Stimulated activated CD8-positive, alpha-beta memory T cell treated with anti-CD3 and anti-CD28 coated beads, Interleukin-15, amount 100 ng/mL, for 1 hour (primary cell): ENCODE data around the gene GRPEL1.
"Not testable (repeated sequence)": the region's sequence is repeated elsewhere in the genome, so short reads cannot be mapped to it uniquely, and the experiment has no call there.

Experiments
- DNase-seq: peaks from one replicate; pipeline ENCODE4 v3.0.0-alpha.2; 2020; ENCODE audit warnings: low read depth

The GRPEL1 gene

DNA sequence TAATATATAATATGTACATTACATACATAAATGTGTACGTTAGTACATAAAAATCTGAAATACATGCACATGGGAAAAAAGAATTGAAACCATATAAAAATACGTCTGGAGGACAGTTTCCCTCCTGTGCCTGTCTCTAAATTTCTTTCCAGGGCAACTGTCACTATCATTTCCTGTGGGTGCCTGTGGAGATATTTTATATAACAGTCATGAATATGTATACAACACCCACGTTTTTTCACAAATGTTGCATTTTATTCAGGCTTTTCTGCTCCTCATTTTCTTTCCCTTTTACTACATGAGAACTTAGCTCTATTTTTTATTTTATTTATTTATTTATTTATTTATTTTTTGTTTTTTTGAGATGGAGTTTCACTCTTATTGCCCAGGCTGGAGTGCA lies 24.2 kb upstream of the GRPEL1 start:
- no peak for DNase-seq

DNA sequence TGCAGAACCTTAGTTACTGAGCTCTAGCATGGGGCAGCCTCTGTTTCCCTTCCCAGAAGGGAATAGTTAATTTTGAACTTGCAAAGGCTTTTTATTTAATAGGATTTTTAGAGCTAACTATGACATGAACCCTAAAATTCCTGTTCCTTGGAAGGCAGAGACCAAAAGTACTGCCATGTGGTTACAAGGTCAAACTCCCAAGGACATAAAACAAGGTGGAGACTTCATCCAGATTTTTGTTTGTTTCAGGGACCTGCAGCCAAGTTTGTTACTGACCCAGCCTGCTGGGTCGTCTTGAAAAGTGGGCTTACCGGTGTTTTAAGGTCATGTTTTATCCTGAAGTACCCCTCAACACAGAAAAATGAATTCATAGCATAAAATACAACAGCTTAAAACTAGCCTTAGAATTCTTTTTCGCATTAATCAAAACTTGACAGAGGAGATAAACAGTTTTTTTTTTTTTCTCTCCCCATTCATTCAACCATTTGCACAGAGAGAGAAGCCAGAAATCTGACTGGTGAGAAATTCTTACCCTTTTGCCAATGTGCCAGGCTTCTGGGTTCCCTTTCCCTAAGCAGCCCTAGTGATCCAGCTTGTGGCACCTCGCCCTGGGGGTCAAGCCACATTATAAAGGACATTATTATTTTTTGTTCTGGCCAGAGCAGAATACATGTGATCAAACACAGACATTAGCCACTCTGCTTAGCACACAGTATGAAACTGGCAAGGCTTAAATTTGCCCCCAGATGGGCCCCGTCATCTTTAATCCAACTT lies 21.5 kb upstream of the GRPEL1 start:
- no peak for DNase-seq

DNA sequence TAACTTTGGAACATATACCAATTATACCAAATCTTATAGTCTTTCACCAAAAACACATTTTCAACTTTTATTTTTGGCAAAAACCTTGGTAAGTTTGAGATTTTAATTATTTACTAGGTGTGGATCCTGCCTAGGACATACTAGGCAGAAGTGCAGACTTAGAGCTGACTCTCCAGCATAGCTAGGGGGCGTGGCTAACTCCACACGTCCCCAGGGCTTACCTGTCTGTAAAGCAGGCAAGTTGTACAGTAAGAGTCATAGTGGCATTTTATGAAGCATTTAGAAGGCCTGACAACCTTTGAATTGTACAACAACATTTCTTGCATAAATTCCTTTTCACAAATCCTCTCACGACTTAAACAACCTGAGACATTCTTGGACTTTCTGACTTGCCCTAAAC lies 19.2 kb upstream of the GRPEL1 start:
- no peak for DNase-seq

DNA sequence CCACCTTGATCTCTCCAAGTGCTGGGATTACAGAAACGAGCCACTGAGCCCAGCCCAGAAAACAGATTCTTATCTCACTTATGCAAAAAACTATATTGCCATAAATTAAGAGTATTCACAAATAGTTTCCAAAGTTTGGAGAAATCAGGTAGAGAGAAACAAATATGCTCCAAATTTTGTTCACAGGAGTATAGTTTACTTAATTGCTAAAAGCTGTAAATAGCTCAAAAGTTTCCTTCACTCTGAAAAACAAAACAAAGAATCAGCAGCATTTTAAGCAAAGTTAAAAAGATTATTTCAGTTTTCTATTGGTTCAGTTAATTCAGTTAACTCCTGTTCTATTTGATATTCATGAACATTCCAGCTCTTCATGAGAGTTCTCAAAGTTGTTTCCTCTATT lies 18.5 kb upstream of the GRPEL1 start:
- DNase-seq = no peak

DNA sequence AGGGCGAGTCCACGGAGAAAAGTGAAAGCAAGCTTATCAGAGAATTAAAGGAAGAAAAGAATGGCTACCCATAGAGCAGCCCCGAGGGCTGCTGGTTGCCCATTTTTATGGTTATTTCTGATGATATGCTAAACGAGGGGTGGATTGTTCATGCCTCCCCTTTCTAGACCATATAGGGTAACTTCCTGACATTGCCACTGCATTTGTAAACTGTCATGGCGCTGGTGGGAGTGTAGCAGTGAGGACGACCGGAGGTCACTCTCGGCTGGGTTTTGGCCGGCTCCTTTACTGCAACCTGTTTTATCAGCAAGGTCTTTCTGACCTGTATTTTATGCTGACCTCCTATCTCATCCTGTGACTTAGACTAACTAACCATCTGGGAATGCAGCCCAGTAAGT lies 16.7 kb upstream of the GRPEL1 start:
- DNase-seq = not testable (repeated sequence)

DNA sequence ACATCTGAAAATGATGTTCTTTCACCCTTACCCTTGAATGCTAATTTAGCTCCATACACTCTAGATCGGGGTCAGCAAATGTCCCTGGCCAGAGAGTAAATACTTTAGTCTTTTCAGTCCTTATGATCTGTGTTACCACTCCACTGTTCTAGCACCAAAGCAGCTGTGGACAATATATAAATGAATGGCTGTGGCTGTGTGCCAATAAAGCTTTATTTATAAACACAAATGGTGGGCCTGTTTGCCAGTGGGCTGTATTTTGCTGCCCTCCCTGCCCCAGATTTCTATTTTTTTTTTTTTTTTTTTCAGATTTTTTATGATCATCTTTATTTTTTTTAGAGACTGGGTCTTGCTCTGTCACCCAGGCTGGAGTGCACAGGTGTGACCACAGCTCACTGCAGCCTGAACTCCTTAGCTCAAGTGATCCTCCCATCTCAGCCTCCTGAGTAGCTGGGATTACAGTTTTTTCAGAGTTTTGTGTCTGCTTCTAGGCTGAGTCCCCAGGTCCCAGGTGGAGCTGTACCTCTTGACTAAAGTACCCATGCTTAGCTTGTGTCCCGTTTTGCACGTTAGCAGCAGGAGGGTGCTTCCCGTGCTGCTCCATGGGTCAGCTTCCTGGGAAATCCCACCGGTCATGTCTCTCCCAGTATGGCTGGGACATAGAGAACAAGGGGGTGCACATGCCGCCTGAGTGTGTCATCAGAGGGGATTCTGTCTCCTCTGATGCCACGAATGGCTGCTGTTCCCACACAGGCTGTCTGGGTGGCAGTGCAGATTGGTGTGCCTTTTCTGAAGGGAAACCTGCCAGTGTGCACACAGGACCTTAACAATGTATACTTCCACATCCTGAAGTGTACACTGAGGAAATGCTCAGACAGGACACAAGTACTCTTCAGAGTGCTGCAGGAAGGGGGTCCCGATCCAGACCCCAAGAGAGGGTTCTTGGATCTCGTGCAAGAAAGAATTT lies 16.0 kb upstream of the GRPEL1 start:
- DNase-seq = no peak

DNA sequence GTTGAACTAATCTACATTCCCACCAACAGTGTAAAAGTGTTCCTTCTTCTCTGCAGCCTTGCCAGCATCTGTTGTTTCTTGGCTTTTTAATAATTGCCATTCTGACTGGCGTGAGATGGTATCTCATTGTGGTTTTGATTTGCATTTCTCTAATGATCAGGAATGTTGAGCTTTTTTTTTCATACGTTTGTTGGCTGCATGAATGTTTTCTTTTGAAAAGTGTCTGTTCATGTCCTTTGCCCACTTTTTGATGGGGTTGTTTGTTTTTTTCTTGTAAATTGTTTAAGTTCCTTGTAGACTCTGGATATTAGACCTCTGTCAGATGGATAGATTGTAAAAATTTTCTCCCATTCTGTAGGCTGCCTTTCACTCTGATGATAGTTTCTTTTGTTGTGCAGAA lies 12.0 kb upstream of the GRPEL1 start:
- DNase-seq = not testable (repeated sequence)

DNA sequence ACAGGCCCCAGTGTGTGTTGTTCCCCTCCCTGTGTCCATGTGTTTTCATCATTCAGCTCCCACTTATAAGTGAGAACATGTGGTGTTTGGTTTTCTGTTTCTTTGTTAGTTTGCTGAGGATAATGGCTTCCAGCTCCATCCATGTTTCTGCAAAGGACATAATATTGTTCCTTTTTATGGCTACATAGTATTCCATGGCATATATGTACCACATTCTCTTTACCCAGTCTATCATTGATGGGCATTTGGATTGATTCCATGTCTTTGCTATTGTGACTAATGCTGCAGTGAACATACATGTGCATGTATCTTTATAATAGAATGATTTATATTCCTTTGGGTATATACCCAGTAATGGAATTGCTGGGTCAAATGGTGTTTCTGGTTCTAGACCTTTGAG lies 11.6 kb upstream of the GRPEL1 start:
- not testable (repeated sequence) for DNase-seq

DNA sequence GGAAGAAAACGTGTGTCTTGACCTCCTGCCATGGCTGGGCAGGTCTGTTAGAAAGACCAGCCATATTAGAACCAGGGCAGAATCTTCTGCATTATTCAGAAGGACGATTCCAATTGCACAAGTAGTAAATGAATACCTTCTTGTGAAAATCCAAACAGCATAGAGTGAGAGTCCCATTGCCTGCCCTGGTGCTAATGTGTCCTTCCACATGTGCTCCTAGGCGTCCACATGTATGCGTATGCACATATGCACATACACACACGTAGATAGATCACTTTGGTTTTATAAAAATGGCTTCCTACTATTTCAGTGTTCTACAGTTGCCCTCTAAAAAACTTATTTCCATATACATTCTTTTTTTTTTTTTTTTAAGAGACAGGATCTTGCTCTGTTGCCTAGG lies 10.2 kb upstream of the GRPEL1 start:
- no peak for DNase-seq

DNA sequence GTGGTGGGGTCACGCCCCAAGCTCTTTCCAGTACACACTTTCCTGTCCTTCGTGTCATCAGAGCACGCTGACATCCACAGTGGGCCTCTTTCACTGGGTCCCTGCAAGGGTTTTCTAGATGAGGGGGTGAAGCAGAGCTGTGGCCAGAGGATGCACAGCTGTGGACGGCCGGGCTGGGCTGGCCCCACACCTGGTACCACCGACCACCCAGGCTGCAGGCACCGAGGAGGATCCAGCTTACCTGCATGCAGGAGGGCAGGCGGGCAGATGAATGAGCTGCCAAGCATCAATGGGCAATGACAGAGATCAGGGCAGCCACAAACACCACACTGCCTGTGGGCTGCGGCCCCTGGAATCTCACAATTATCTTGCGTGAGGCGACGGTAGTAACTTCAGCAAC lies 9.5 kb upstream of the GRPEL1 start:
- no peak for DNase-seq

DNA sequence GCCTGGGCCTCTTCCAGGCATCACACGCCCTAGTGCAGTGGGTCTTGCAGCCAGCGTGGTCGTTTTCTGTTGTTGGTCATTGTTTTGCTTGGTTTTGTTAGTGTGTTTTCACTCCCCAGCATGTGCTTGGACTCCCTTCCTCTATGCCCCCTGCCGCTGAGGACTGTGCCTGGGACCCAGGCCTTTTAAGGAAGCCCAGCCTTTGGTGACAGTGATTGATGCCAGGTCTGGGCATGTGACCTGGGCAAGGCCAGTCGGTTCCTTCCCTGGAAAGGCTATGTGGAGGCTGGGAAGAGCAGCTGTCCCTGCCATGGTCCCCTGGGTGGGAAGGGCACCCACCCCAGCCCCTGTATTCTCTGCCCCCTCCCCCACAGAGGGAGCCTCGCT lies 8.8 kb upstream of the GRPEL1 start:
- no peak for DNase-seq

DNA sequence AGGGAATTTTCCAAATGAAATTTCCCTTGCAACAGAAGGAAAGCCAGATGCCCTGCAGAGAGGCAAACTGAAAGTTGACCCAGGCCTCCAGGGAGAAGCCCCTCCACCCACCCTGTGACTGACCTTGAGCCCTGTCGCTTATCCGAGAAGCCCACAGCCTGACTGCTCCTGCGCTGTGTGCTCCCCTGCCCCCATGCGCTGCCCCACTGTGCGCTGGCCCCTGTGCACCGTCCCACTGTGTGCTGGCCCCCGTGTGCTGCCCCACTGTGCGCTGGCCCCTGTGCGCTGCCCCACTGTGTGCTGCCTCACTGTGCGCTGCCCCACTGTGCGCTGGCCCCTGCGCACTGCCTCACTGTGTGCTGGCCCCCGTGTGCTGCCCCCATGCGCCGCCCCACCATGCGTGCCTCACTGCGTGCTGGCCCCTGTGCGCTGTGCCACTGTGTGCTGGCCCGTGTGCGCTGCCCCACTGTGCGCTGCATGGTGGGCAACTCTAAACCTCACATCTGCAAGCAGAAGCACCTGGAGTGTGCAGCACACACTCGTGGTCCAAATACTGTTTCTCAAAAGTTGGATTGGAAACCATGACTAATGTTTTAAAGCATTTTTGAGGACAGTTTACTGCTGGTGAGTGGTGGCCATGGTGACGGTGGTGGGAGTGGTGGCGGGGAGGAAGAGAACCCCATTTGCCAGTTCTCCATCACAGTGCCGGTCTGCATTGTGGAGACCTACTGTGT lies 8.3 kb upstream of the GRPEL1 start:
- no peak for DNase-seq

DNA sequence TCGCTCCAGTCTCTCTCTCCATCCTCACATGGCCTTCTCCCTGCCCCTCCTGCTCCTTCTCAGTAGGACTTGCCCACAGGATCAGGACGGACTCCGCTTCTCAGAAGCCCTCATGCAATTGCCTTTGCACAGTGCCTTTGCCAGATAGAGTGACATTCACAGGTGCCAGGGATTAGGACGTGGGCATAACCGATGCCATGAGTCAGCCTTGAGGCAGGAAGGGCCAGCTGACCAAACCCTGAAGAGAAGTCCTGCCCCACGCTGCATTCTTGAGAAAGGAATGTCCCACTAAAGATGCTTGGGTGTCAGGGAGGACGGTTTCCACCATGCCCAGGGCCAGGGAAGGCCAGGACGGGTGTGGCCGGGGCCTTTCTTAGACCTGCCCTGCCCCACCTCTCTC lies 6.6 kb upstream of the GRPEL1 start:
- DNase-seq = no peak

DNA sequence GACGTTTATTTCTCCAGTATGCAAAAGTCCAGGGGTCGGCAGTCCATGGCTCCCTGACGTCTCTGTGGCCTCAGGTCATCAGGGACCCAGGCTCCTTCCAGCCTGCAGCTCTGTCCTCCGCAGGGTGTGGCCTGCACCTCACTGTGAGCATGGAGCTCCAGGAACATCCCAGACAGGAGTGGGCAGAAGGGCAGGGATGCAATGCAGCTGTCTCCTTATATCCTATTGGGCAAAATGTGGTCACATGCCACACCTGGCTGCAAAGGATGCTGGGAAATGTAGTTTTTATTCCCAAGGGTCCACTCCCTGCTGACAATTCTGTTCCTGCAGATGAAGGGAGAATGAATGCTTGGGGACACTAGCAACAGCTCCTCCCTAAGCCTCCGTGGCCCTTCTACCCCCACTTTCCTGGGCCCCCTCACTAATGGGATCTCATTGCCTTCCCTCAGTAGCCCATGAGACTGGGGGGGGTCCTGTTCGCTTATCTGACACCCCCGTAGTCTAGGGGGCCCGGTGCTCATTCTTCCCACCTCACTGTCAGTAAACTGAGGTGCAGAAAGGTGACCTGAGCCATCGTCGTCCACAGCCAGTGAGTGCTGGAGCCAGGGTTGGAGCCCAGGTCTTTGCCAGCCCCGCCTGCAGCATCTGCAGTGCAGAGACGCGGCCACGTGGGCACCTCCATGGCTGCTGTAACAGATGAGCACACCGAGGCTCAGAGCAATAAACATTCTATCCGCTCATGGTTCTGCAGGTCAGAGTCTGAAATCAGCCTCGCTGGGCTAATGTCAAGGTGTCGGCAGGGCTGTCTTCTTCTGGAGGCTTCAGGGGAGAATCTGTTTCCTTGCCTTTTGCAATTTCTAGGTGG lies 5.9 kb upstream of the GRPEL1 start:
- no peak for DNase-seq

DNA sequence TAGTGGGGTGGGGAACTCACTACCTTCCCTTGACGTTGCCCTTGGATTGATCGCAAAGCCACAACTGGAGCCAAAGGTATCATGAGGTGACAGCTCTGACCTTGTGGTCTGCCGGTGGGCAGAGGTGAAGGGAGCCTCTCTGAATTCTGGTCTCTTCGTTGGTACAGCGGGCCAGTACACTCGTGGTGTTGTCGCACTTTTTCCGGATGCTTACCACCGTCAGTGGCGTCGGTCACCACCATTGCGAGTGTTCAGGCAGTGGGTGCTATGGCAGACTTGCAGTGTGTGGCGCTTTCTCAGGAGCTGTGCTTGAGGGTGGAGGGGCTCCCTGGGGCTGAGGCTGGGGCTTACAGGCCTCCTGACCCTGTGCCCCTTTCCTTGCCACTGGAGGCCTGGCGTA lies 5.2 kb upstream of the GRPEL1 start:
- DNase-seq = no peak

DNA sequence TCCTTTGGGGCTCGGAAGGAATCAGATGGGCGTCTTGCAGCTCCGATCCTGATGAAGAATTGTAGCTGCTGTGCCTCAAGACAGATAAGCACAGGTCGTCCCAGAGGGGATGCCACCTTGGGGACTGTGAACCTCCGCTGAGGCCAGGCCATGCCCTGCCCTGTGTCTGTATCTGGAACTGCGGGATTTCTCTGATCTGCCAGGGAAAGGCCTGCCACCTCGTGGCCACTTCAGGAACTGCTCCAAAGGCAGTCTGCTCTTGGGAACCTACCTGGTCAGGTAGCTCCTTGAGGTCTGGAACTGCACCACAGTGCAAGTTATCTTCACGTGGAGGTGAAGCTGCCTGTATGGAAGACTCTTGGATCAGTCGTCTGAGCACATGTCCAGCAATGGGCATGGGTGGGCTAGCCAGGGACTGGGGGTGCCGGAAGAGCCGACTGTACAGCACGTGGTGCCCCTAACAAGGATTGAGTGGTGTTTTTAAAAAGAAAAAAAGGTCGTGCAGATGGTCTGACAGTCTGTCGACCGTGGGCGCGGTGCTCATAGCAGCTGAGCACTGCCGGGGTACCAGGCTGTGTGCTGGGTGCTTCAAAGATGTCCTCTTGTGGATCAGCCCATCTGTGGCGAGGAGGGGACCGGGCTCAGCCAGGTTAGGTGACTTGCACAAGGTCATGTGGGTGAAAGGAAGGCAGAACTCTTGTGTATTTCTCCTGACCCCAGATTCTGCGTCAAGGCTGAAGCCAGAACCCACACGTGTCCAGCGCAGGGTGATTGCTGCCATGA lies 3.1 kb upstream of the GRPEL1 start:
- peak; percentile 87 for DNase-seq

DNA sequence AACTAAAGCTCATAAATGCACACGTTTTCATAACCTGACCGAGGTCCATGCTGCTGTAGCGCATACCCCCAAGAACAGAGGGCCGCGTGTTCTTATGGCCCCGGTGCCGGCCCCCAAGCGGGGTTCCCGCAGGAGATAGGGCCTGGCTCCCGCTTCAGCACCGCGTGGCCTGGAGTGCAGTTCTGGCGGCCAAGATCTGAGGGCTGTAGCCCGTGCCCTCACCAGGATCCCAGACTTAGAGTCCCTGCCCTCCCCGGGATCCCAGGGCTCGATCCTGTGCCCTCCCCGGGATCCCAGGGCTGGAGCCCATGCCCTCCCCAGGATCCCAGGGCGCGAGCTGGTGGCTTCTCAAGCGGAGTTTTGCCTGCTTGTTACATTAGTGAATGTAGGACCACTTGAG lies 1.0 kb upstream of the GRPEL1 start:
- DNase-seq = no peak

DNA sequence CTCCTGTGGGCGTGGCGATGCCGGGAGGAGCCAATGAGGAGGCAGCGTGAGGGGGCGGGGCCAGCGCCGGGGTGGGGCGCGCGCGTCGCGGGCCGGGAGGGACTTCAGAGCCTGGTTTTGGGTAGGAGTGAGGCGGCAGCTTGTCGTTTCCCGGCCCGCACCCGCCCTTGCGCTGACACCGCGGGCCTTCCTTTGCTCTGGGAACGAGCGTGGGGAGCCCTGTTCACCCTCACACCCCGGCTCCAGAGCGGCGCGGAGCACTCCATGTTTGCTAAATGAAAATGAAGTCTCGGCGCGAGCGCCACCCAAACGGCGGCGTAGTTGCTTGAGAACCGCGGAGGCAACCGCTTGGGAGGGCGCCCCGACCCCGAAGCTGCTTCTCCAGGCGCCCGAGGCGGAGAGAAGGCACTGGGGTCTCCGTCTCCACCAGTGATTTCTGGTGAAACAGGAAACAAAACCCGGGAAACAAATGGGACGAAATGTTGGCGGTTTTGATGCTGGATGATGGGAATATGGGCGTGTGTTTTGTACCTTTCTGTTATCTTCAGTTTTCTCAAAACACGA lies 497 bp upstream of the GRPEL1 start:
- no peak for DNase-seq

DNA sequence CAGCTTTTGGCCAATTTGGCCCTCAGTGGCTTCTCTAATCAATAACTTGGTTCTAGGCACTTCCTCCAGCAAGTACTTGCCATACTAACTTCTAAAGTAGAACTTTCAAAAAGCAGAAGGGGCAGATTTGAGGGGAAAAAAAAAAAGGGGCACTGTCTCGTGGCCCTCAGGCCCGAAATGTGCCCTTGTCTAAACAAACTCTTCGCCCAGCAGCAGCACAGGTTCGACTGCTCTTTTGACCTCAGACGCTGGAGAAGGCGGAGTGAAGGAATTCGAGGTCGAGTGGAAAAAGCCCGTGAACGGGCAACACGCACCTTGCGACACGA lies 775 bp downstream of the GRPEL1 start:
- DNase-seq = no peak

DNA sequence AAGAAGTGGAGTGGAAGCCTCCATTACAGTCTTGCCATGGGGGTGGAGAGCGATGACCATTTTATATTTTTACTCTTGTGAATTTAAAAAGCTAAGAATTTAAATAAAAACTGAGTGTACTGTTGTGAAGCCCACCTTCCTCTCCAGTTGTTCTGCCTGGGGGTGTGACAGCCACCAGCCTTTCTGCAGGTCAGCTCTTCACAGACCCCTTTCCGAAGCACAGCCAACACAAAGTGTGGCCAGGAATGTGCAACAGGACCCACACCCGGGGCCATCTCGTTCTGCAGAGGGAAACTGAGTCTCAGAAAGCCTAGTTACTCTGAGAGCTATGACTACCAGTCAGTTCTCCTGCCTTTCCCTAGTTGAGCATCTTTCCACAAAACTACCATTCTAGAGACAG lies 1.4 kb downstream of the GRPEL1 start:
- DNase-seq = no peak

DNA sequence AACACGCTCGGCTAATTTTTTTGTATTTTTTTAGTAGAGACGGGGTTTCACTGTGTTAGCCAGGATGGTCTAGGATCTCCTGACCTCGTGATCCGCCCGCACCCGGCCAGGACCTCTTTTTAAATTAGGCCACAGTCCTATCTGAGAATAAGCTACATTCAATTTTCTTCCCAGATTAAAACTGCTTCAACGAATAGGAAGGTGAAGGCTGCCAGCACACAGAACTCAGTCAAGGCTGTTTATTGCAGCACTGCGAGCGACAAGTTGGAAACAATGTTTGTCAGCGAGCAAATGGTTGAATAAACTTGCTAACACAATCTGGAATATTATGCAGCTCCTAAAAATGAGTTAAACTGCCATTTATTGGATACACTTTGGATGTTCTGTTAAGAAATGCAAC lies 1.9 kb downstream of the GRPEL1 start:
- DNase-seq = no peak
